Upper lobe of right lung (tissue), 1 donor: Measurements from ENCODE around the gene RALA. TPM values are rescaled to one million over a fixed set of nuclear protein-coding genes. Genes with fewer than 3 reads are reported as not detected.

ENCODE experiments used
- ATAC-seq: fragments of 200-7000 bp; cut with Tn5 transposase; one replicate; pipeline ENCODE4 v1.9.1; 2020; ENCODE audit warnings: mild to moderate bottlenecking, moderate library complexity
- DNase-seq: peaks from one replicate; pipeline ENCODE4 v3.0.0-alpha.2; 2020
- H3K27ac ChIP-seq: fragments of 200-600 bp; one replicate; pipeline ENCODE4 v1.8.0; 2022
- H3K27me3 ChIP-seq: fragments of 200-600 bp; one replicate; pipeline ENCODE4 v1.8.0; 2022; ENCODE audit warnings: mild to moderate bottlenecking
- H3K36me3 ChIP-seq: fragments of 200-600 bp; one replicate; pipeline ENCODE4 v1.8.0; 2022
- H3K4me1 ChIP-seq: fragments of 200-600 bp; one replicate; pipeline ENCODE4 v1.8.0; 2022
- H3K4me3 ChIP-seq: fragments of 200-600 bp; one replicate; pipeline ENCODE4 v1.8.0; 2022; ENCODE audit warnings: mild to moderate bottlenecking
- H3K9me3 ChIP-seq: fragments of 200-600 bp; one replicate; pipeline ENCODE4 v1.8.0; 2022
- CTCF ChIP-seq: fragments of 200-600 bp; IDR thresholded peaks from one replicate; pipeline ENCODE4 v1.8.0; 2022; ENCODE audit warnings: antibody characterized with exemption
- intact Hi-C: fragments of 100-400 bp; cut with DNase I; formaldehyde crosslinking; loops from one replicate; pipeline ENCODE4 v1.11.0; 2022
- total RNA-seq: library from RNA; stranded (reverse); fragmentation: NEBNext Ultra II Directional; extraction: Animal tissue kit (Norgen Biotek cat#: 25700); gene quantifications from one replicate; pipeline ENCODE4 v1.2.1, GENCODE V29; 2021
- donor health status: DM: no; HTN: yes; CAD: no; lungs with severe emphysema.

RALA gene
- total RNA-seq, 1 donor from 2014 or later, result 53.4 TPM

DNA sequence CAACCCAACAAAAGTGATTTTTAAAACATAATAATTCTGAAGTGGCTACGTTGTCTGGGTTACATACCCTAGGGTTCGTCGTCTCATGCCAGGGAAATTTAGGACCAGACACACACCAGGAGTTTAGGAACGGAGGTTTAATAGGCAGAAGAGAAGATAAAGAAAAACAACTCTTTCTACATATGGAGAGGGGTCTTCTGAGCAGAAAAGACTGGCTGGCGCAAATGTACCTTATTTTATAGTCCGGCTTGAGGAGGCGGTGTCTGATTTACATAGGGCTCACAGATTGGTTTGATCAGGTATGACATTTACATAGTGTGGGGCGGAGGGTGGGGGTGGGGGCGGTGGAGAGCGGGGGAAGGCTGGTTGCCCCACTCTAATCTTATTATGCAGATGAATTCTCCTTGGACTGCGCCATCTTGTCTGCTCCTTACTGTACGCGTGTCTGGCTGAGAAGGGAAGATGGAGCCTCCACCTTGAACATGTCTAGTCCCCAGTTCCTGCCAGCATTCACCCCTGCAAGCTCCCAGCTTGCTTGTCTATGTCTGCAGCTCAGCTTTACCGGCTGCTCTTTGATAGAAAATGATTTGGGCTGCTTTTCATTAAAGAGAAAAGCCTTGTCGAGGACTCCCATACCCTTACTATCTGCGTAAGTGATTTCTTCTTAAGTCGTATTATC, 98.7 kb downstream of the RALA start:
- Histone ChIP-seq H3K4me3 (no peak overlapping the region), H3K27me3 (no peaks in the 10 kb centered on the region), H3K4me1 (no peaks in the 10 kb centered on the region), H3K9me3 (no peaks in the 10 kb centered on the region), H3K27ac (no peak overlapping the region), H3K36me3 (no peaks in the 10 kb centered on the region)
- ATAC-seq, result no peak
- TF ChIP-seq CTCF, result no peak
- intact Hi-C loops, result no loop called here
- no peak for DNase-seq

DNA sequence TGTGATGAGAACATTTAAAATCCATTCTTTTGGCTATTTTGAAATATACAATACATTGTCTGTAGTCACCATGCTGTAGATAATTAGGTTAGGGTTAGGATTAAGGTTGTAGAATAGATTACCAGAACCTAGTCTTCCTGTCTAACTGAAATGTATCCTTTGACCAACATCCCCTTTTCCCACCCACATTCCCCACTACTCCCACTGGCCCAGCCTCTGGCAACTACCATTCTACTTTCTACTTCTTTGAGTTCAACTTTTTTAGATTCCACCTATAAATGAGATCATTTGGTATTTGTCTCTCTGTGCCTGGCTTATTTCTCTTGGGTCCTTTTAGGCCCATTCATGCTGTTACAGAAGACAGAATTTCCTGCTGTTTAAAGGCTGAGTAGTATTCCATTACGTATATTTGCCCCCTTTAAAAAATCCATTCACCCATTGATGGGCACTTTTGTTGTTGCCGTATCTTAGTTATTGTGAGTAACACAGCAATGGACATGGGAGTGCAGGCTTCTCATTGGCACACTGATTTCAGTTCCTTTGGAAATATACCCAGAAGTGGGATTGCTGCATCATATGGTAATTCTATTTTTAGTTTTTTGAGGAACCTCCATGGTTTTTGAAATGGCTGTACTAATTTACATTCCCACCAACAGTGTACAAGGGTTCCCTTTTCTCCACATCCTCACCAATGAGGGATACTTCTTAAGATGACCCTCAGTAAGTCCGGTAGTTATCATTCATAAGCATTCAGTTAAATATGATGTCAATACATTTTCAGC, 104.0 kb downstream of the RALA start:
- Histone ChIP-seq H3K36me3 (no peaks in the 10 kb centered on the region), H3K27me3 (no peaks in the 10 kb centered on the region), H3K9me3 (no peaks in the 10 kb centered on the region), H3K27ac (no peak overlapping the region), H3K4me3 (no peak overlapping the region), H3K4me1 (peaks cover 2% of the 10 kb centered on the region)
- DNase-seq, result no peak
- peak; percentile 72 for ATAC-seq
- no peak for TF ChIP-seq CTCF
- intact Hi-C loops, result no loop called here

- Histone ChIP-seq H3K4me3 (peak overlapping the region; percentile 57), H3K36me3 (no peaks in the 10 kb centered on the region), H3K27ac (peak overlapping the region; percentile 81), H3K9me3 (no peaks in the 10 kb centered on the region), H3K27me3 (no peaks in the 10 kb centered on the region), H3K4me1 (peaks cover 18% of the 10 kb centered on the region)
- no peak for TF ChIP-seq CTCF
- ATAC-seq (peak; percentile 96), DNase-seq (peak; percentile 96)
- intact Hi-C loops, result no loop called here
Measured at GRCh38 chr7:39732837-39733804, 109.7 kb downstream of the RALA start.

DNA sequence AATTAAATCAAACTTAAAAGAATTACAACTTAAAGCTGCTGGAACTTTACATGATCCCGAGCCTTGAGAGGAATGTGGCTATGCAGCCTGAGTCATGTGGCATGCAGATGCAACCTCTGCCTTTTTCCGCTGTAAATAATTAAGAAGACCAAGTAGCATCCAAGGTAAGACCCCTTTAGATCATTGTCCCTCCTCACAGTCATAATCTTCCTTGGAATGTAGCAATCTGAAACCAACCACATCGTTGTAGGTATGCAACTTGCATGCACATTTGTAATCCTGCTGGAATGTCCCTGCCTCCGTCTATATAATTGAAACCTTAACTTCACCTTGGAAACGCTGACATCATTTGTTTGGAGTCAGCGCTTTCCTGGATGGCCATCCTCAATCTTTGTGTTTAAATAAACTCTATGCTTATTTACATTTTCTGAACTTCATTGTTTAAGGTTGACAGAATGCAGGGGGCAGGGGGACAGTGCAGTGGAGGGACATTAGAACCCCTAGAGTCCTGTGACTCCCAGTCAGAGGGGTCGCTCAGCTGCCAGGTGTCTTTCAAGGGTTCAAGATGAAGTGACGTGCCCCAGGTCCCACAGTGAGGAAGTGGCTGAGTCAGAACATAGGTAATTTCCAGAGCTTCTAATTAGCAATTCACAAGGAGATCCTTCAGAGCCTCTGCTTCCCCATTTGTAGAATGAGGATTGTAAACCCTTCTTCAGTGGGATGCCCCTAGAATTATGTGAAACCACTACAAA, 110.7 kb downstream of the RALA start:
- H3K4me1 ChIP-seq, result peaks cover 18% of the 10 kb centered on the region
- H3K27me3 ChIP-seq, result no peaks in the 10 kb centered on the region
- peak overlapping the region; percentile 57 for H3K4me3 ChIP-seq
- no peaks in the 10 kb centered on the region for H3K36me3 ChIP-seq
- intact Hi-C loops, result no loop called here
- DNase-seq (no peak), ATAC-seq (no peak)
- TF ChIP-seq CTCF, result no peak
- no peaks in the 10 kb centered on the region for H3K9me3 ChIP-seq
- peak overlapping the region; percentile 81 for H3K27ac ChIP-seq

GRCh38 chr7:39734633-39735004, 111.2 kb downstream of the RALA start:
- ATAC-seq (no peak), DNase-seq (no peak)
- peak overlapping the region; percentile 57 for H3K4me3 ChIP-seq
- H3K9me3 ChIP-seq, result no peaks in the 10 kb centered on the region
- intact Hi-C loops, result no loop called here
- no peaks in the 10 kb centered on the region for H3K27me3 ChIP-seq
- TF ChIP-seq CTCF, result no peak
- peaks cover 18% of the 10 kb centered on the region for H3K4me1 ChIP-seq
- H3K27ac ChIP-seq, result no peak overlapping the region
- no peaks in the 10 kb centered on the region for H3K36me3 ChIP-seq
